Measurements from ENCODE around the gene TIFAB. TPM values are rescaled to one million over a fixed set of nuclear protein-coding genes. Genes with fewer than 3 reads are reported as not detected.

The TIFAB gene
- total RNA-seq, 2 experiments from 2014 or later: not detected

DNA sequence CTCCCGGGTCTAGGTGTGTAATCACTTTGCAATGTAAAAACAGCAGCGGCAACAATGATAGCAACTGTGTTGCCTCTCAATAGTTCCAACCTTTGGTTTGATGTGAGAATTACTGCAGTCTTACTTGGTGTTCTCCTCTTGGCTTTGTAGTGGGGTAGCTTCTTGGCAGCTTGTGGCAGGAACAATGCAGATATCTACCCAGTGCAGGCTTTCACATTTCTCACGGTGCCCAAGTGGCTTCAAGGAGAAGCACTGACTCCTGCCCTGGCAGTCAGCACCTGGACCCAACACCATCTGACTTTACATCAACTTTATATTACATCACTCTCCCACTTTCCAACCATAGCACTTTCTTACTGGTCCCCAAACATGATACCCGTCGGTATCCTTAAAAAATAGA is 28.4 kb upstream of the TIFAB start:
- no peak overlapping the region for H3K27ac Mint-ChIP-seq
- POLR2A ChIA-PET: no interaction called here
- CTCF ChIA-PET: interaction anchor here (1.4 to 2.7 kb wide), 2 partner anchors 18 to 85 kb away, joined by 4 to 9 read pairs; no protein-coding TSS in a partner anchor
- peaks cover 11% of the 10 kb centered on the region for H3K27me3 Mint-ChIP-seq
- no peaks in the 10 kb centered on the region for H3K36me3 Mint-ChIP-seq (ENCODE audit: low read depth)
- DNase-seq: no peak
- H3K4me1 Mint-ChIP-seq: no peaks in the 10 kb centered on the region
- intact Hi-C loops (cut with DNase I, micrococcal nuclease): no loop called here
- H3K9me3 Mint-ChIP-seq (ENCODE audit: low read depth): no peaks in the 10 kb centered on the region
- no peak overlapping the region for H3K4me3 Mint-ChIP-seq
- no peak for ATAC-seq

DNA sequence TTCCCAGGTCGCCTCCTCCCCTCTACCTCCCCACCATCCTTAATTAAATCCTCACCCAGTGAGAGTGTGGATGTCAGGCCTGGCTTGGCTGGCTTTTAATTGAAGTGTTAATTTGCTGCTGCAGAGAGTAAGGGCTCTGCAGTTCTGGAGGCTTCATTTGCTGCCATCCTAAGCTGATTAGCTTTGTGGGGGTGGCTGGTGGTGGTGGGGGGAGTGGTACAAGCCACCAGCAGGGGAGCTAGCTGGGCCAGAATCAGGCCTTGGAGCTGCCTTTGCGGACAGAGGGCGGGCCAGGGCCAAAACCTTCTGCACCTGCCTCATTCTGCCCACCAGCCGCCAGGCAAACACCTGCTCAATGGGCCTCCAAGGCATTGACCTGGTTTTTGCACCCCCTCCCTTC is 26.8 kb upstream of the TIFAB start:
- H3K36me3 Mint-ChIP-seq (ENCODE audit: low read depth): no peaks in the 10 kb centered on the region
- no peak overlapping the region for H3K27ac Mint-ChIP-seq
- H3K27me3 Mint-ChIP-seq: peaks cover 6% of the 10 kb centered on the region
- H3K4me3 Mint-ChIP-seq: no peak overlapping the region
- no peak for ATAC-seq
- no peaks in the 10 kb centered on the region for H3K9me3 Mint-ChIP-seq (ENCODE audit: low read depth)
- ChIA-PET POLR2A (no interaction called here), CTCF (interaction anchor here (0.7 to 2.7 kb wide), 4 partner anchors 13 to 73 kb away, joined by 3 to 9 read pairs (median 6); no protein-coding TSS in a partner anchor)
- no peak for DNase-seq
- no peaks in the 10 kb centered on the region for H3K4me1 Mint-ChIP-seq
- intact Hi-C loops (cut with DNase I, micrococcal nuclease): no loop called here

DNA sequence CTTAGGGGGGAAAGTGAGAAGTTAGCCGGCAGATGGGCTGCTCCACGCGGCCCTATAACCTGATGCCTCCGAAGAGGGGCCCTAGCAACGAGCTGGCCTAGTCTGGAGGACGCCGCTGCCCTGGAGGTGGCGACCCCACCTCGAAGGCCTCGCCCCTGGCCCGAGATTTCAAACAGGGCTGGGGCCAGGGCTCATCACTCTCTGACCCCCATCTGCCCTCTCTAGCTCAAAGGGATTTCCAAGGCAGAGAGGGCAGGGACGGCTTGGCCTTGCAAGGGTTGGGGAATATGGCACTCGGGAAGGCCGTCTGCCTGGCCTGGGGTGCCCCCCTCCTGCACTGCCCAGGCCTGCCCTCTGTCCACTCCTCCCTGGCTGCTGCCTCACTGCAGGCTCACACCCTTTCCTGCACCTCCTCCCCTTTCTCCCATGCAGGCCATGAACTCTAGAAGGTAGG is 25.5 kb upstream of the TIFAB start:
- intact Hi-C loops (cut with DNase I, micrococcal nuclease): no loop called here
- Mint-ChIP-seq H3K36me3 (ENCODE audit: low read depth) (no peaks in the 10 kb centered on the region), H3K9me3 (ENCODE audit: low read depth) (no peaks in the 10 kb centered on the region), H3K4me1 (no peaks in the 10 kb centered on the region), H3K27ac (no peak overlapping the region), H3K4me3 (no peak overlapping the region), H3K27me3 (peaks cover 6% of the 10 kb centered on the region)
- ATAC-seq: no peak
- no peak for DNase-seq
- CTCF ChIA-PET: interaction anchor here (1.1 to 2.1 kb wide), 2 partner anchors 12 to 88 kb away, joined by 4 to 7 read pairs; no protein-coding TSS in a partner anchor
- POLR2A ChIA-PET: no interaction called here

DNA sequence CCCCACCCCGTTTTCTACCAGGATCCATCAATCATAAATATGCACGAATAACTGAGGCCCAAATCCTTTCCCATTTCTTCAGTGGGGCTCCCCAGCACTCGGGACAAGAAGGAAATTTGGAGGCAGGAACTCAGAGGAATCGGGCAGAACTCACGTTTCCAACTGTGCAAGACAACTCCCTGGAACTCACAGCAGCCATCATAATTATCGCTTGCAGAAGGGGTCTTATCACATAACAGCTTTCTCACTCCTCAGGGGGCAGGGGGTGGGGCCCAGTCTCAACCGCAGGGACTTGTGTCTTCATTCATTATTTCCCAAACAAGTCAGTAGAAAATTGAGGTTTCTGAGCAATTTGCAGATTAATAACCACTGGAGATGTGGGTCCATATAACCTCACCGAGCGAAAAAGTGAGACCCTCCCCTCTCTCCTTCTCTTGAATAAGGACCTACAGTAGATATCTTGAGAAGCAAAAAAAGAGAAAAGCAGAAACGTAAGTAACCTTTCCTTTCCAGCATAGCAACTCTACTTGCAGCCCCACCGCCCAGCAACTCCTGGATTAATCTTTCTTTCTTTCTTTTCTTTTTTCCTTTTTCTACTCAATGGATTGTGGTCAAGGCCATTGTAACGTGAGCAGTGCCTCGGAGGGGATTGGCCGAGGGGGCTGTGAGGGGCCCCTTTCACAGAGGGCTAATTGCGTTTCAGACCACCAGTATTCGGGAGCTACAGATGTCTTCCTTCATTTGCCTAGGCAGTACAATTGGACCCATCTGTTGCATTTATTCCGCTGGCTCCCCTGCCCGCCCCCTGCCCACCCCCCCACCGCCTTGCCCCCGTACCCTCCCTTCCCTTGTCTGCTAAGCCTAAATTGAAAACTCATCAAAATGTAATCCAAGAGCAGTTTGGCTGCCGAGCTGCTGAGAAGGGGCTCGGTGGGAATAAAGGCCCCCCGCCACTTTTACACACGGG is 24.7 kb upstream of the TIFAB start:
- Mint-ChIP-seq H3K4me1 (no peaks in the 10 kb centered on the region), H3K4me3 (no peak overlapping the region), H3K27ac (no peak overlapping the region), H3K27me3 (peaks cover 6% of the 10 kb centered on the region), H3K9me3 (ENCODE audit: low read depth) (no peaks in the 10 kb centered on the region), H3K36me3 (ENCODE audit: low read depth) (no peaks in the 10 kb centered on the region)
- ATAC-seq (no peak), DNase-seq (no peak)
- ChIA-PET CTCF (interaction anchor here (1.1 to 2.1 kb wide), 3 partner anchors 11 to 89 kb away, joined by 3 to 7 read pairs (median 4); no protein-coding TSS in a partner anchor), POLR2A (no interaction called here)
- intact Hi-C loops (cut with DNase I, micrococcal nuclease): no loop called here

DNA sequence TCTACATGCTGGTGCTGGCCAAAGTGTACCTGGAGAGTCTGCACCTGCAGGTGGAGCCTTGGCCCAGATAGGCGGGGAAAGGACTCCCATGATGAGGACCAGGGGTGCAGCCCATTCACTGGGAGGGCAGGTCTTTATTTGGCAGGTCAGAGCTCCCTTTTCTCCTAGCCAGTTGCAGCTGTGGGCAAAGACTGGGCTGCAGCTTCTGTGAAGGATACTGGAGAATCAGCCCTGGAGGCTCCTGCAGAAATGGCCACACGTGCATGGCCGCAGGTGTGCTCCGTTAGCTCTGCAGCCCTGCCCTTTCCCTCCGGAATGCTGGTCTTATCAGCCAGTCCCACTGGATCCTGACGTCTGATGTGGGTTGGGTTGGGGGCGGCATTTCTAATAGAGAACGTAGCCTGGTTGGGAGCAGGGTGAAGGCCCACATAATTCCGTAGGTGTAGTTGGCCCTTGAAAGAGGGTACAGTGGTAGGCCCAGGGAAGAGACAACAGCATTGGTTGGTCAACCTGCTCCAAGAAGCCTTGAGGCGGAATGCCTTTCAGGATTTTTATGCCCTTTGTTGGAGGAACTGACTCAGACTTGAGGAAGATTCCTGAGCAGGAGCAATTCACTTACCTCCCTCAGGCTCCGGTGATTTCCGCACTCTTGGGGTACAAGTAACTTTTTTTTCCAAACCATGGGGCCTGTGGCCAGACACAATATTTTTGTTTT is 22.0 kb upstream of the TIFAB start:
- intact Hi-C loops (cut with DNase I, micrococcal nuclease): no loop called here
- Mint-ChIP-seq H3K27me3 (peaks cover 11% of the 10 kb centered on the region), H3K9me3 (ENCODE audit: low read depth) (no peaks in the 10 kb centered on the region), H3K4me1 (no peaks in the 10 kb centered on the region), H3K27ac (no peak overlapping the region), H3K4me3 (no peak overlapping the region), H3K36me3 (ENCODE audit: low read depth) (no peaks in the 10 kb centered on the region)
- ChIA-PET POLR2A (no interaction called here), CTCF (interaction anchor here (0.7 to 1.4 kb wide), 4 partner anchors 16 to 280 kb away, joined by 3 to 4 read pairs (median 3); no protein-coding TSS in a partner anchor)
- ATAC-seq (no peak), DNase-seq (no peak)

DNA sequence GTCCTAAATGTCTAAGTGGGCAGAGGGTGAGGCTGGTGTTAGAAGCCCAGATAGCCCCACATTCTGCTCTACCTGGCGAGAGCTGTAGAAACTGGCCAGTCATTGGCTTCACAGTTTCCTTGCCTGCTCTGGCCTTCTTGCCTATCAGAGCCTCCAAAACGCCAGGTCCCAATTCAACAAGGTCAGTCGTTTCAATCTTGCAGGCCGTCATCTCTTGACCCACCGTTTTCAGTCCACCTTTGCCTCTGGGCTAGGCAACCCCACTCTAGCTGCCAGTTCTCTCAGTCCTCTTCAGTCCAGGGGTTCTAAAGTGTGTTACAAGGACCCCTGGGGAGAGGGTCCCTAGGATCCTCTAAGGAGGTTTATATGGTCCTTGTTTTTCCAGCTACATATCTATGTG is 20.0 kb upstream of the TIFAB start:
- H3K4me1 Mint-ChIP-seq: no peaks in the 10 kb centered on the region
- H3K9me3 Mint-ChIP-seq (ENCODE audit: low read depth): no peaks in the 10 kb centered on the region
- H3K27ac Mint-ChIP-seq: no peak overlapping the region
- ATAC-seq (no peak), DNase-seq (no peak)
- no peak overlapping the region for H3K4me3 Mint-ChIP-seq
- H3K36me3 Mint-ChIP-seq (ENCODE audit: low read depth): no peaks in the 10 kb centered on the region
- intact Hi-C loops (cut with DNase I, micrococcal nuclease): no loop called here
- ChIA-PET POLR2A (no interaction called here), CTCF (no interaction called here)
- H3K27me3 Mint-ChIP-seq: peaks cover 16% of the 10 kb centered on the region

DNA sequence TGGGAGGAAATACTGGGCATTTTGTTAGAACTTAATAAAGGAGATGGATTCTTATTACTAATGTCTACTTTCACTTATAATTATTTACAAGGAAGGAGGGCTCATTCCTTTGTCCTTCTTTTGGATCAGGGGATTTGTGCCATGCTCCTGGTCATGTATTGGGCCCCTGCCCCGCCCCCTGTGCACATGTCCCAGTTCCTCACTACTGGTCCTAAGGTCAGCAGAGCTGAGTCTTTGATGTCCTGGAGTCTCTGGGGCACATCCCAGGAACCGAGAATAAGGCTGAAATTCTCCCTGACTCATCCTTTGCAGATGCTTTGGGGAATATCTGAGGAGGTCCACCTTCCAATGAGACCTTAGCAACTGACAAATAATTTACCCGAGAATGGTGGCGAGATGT is 19.6 kb upstream of the TIFAB start:
- Mint-ChIP-seq H3K27me3 (peaks cover 18% of the 10 kb centered on the region), H3K27ac (no peak overlapping the region), H3K4me3 (no peak overlapping the region), H3K36me3 (ENCODE audit: low read depth) (no peaks in the 10 kb centered on the region), H3K4me1 (no peaks in the 10 kb centered on the region), H3K9me3 (ENCODE audit: low read depth) (no peaks in the 10 kb centered on the region)
- ATAC-seq (no peak), DNase-seq (no peak)
- intact Hi-C loops (cut with DNase I, micrococcal nuclease): no loop called here
- ChIA-PET POLR2A (no interaction called here), CTCF (no interaction called here)

DNA sequence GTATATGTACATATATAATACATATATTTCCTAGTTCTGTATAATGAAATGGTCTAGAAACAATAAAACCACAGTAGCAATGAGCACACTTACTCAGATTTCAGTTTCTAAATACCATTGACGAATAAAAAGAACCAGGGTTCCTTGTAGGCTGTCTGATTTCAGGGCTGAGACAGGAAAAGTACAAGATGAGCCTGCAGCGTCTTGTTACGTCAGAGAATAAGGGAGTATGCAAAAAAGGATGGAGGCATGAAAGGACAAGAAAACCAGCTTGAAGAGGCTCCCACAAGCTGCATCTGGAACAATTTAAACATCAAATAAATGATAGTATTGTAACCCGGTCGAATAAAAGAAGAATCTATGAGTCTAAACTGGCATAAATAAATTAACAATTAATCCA is 17.8 kb upstream of the TIFAB start:
- peaks cover 27% of the 10 kb centered on the region for H3K27me3 Mint-ChIP-seq
- ATAC-seq (no peak), DNase-seq (no peak)
- no peaks in the 10 kb centered on the region for H3K9me3 Mint-ChIP-seq (ENCODE audit: low read depth)
- POLR2A ChIA-PET: no interaction called here
- H3K36me3 Mint-ChIP-seq (ENCODE audit: low read depth): no peaks in the 10 kb centered on the region
- H3K27ac Mint-ChIP-seq: no peak overlapping the region
- intact Hi-C loops (cut with DNase I, micrococcal nuclease): loop anchor here in 1 of 2 experiments (5.0 kb wide), 1 partner anchor 97 kb away; no protein-coding TSS in a partner anchor
- CTCF ChIA-PET: interaction anchor here (0.8 to 2.2 kb wide), 3 partner anchors 79 to 96 kb away, joined by 3 to 13 read pairs (median 6); no protein-coding TSS in a partner anchor
- peaks cover 4% of the 10 kb centered on the region for H3K4me1 Mint-ChIP-seq
- no peak overlapping the region for H3K4me3 Mint-ChIP-seq

DNA sequence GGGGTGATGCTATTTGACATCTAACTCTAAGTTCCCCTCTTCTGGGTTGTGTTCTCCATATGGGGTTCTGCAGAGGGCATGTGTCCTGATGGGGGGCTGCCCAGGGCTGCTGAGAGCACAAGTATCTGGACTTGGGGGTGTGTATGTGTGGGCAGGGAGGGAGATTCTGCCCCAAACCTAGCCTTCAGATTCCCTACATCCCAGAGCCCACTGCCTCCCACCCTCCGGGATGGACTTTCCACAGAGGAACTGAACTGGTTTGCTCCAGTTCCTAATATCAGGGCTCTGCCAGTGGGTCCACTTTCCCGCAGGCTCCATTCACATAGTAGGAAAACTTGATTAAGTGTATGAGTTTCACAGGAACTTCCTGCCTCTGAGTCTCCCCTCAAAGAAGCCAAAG is 16.4 kb upstream of the TIFAB start:
- no peak for DNase-seq
- no peak for ATAC-seq
- H3K4me3 Mint-ChIP-seq: no peak overlapping the region
- H3K9me3 Mint-ChIP-seq (ENCODE audit: low read depth): no peaks in the 10 kb centered on the region
- H3K36me3 Mint-ChIP-seq (ENCODE audit: low read depth): no peaks in the 10 kb centered on the region
- H3K4me1 Mint-ChIP-seq: peaks cover 4% of the 10 kb centered on the region
- intact Hi-C loops (cut with DNase I, micrococcal nuclease): loop anchor here in 1 of 2 experiments (5.0 kb wide), 1 partner anchor 99 kb away; no protein-coding TSS in a partner anchor
- no peak overlapping the region for H3K27ac Mint-ChIP-seq
- CTCF ChIA-PET: interaction anchor here (0.6 to 14.5 kb wide), 4 partner anchors 83 to 346 kb away, joined by 3 to 282 read pairs (median 10); no protein-coding TSS in a partner anchor
- peaks cover 30% of the 10 kb centered on the region for H3K27me3 Mint-ChIP-seq
- POLR2A ChIA-PET: no interaction called here

DNA sequence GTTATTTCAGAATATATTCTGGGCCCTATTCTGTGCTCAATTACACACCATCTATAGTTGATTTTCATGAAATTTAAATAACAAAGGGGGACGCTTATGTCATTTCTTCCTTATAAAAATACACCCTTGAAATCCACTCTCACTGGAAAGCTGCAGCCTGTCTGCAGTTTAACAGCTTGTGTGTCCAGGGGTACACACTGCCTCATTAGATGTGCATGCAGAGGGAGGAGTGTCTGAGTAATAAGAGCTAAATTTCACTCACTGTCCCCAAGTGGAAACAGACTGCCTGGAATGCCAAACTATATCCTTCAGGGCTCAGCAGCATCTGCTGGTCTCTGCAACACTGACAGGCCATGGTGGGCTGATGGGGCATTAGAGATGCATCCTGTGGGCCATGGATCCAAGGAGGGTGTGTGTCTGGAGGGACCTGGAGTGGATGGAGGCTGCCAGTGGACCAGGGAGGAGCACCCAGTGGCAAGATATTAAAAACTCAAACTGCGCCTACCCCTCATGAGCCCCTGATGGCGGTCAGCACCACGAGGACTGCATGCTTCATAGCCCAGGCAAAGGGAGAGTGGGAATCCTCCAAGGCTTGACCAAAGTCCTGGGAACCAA is 15.8 kb upstream of the TIFAB start:
- Mint-ChIP-seq H3K36me3 (ENCODE audit: low read depth) (no peaks in the 10 kb centered on the region), H3K27me3 (peaks cover 30% of the 10 kb centered on the region), H3K4me3 (no peak overlapping the region), H3K9me3 (ENCODE audit: low read depth) (no peaks in the 10 kb centered on the region), H3K27ac (no peak overlapping the region), H3K4me1 (peaks cover 4% of the 10 kb centered on the region)
- ATAC-seq (no peak), DNase-seq (no peak)
- POLR2A ChIA-PET: no interaction called here
- intact Hi-C loops (cut with DNase I, micrococcal nuclease): loop anchor here in 1 of 2 experiments (5.0 kb wide), 1 partner anchor 99 kb away; no protein-coding TSS in a partner anchor
- CTCF ChIA-PET: interaction anchor here (0.6 to 14.5 kb wide), 4 partner anchors 11 to 346 kb away, joined by 3 to 282 read pairs (median 110); no protein-coding TSS in a partner anchor

DNA sequence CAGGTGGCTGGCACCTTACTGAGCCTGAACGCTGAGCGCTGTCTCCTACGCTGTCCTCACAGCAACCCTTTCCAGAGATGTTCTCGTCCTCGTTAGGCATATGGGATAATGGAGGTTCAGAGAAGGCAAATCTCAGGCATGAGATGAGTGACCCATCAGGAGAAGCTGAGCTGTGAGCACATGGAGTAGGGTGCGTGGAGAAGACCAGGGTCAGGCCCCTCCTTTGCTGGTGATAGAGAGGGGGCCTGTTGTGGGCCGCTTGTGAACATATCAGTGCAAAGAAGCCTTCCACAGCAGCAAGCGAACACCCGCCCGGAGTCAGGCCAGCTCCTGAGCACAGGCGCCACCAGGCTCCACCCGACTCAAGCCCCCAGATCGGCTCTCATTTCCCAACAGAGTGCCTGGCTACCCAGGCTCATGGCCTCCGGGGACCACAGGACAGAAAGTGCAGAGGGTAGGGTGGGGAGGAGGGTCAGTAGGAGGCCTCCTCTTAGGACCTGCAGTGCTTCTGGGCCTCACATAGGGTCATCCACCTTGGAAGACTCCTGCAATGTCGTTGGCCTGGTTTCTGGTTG is 15.0 kb upstream of the TIFAB start:
- no peak overlapping the region for H3K4me3 Mint-ChIP-seq
- H3K4me1 Mint-ChIP-seq: peaks cover 4% of the 10 kb centered on the region
- H3K27me3 Mint-ChIP-seq: peaks cover 30% of the 10 kb centered on the region
- no peak for DNase-seq
- no peak for ATAC-seq
- ChIA-PET POLR2A (no interaction called here), CTCF (interaction anchor here (0.9 to 14.5 kb wide), 12 partner anchors 10 to 211 kb away, joined by 3 to 282 read pairs (median 7); no protein-coding TSS in a partner anchor)
- H3K36me3 Mint-ChIP-seq (ENCODE audit: low read depth): no peaks in the 10 kb centered on the region
- H3K27ac Mint-ChIP-seq: no peak overlapping the region
- no peaks in the 10 kb centered on the region for H3K9me3 Mint-ChIP-seq (ENCODE audit: low read depth)
- intact Hi-C loops (cut with DNase I, micrococcal nuclease): loop anchor here in 1 of 2 experiments (5.0 kb wide), 1 partner anchor 100 kb away; no protein-coding TSS in a partner anchor

All from activated CD4-positive, alpha-beta T cell treated with anti-CD3 and anti-CD28 coated beads for 36 hours (primary cell).